Gastrocnemius medialis (tissue), 4 donors: ENCODE data around the gene CENPP. TPM values are rescaled to one million over a fixed set of nuclear protein-coding genes. Genes with fewer than 3 reads are reported as not detected.

Experiments used
- ATAC-seq, 2 donors: fragments of 150-250 bp; one replicate each; pipeline ENCODE4 v1.9.1; 2016
- DNase-seq, 2 donors: peaks; one replicate each; pipeline ENCODE4 v3.0.0-alpha.2; 2019
- H3K27ac ChIP-seq, 4 donors: fragments of 200-600 bp; sonication (generic); 1 replicate in 1 of 4; 2 replicates in 3 of 4; pipeline ENCODE4 v1.5.1; 2016 to 2018; ENCODE audit warnings: mild to moderate bottlenecking in 2 of 4, moderate library complexity in 1 of 4
- H3K27me3 ChIP-seq, 3 donors: fragments of 200-600 bp; sonication (generic) in 2 of 3; 1 replicate in 1 of 3; 2 replicates in 2 of 3; pipeline versions ENCODE4 v1.5.1 to v1.6.0; 2016 to 2019; ENCODE audit warnings: mild to moderate bottlenecking in 1 of 3, moderate library complexity in 1 of 3
- H3K36me3 ChIP-seq, 2 donors: fragments of 200-600 bp; sonication (generic) in 1 of 2; one replicate each; pipeline ENCODE4 v1.5.1; 2017 to 2018
- H3K4me1 ChIP-seq, 2 donors: fragments of 200-600 bp; sonication (generic) in 1 of 2; one replicate each; pipeline ENCODE4 v1.5.1; 2016 to 2017; ENCODE audit warnings: mild to moderate bottlenecking in 2 of 2
- H3K4me3 ChIP-seq, 4 donors: fragments of 200-600 bp; sonication (generic) in 3 of 4; 1 replicate in 1 of 4; 2 replicates in 3 of 4; pipeline ENCODE4 v1.5.1; 2016 to 2019; ENCODE audit warnings: mild to moderate bottlenecking in 2 of 4
- H3K9me3 ChIP-seq, 3 donors: fragments of 200-600 bp; sonication (generic) in 2 of 3; 1 replicate in 1 of 3; 2 replicates in 2 of 3; pipeline ENCODE4 v1.5.1; 2016 to 2019
- CTCF ChIP-seq, 5 experiments: fragments of 450-650 bp in 3 of 5; fragments of 200-600 bp in 2 of 5; sonication (generic) in 2 of 5; IDR thresholded peaks in 4 of 5; conservative IDR thresholded peaks in 1 of 5; 1 replicate in 4 of 5; 2 replicates in 1 of 5; pipeline ENCODE4 v1.5.1; 2016 to 2019; ENCODE audit warnings: antibody characterized with exemption in 5 of 5, mild to moderate bottlenecking in 3 of 5, moderate library complexity in 3 of 5
- POLR2A ChIP-seq, 2 donors: fragments of 450-650 bp; IDR thresholded peaks; one replicate each; pipeline ENCODE4 v1.6.1; 2017; ENCODE audit warnings: antibody characterized with exemption in 2 of 2, mild to moderate bottlenecking in 2 of 2, moderate library complexity in 2 of 2
- in situ Hi-C, 4 donors: fragments of 200-750 bp; cut with MboI; loops; one replicate each; pipeline versions ENCODE4 v1.15.0 to v1.8.0; 2017; ENCODE audit warnings: low sequenced_read_pairs in 4 of 4
- intact Hi-C: fragments of 100-400 bp; cut with DNase I; formaldehyde crosslinking; loops from one replicate; pipeline ENCODE4 v1.15.1; 2023; ENCODE audit warnings: low total_unique reads
- total RNA-seq, 4 donors: library from RNA; depleted of rRNA; stranded (reverse); fragments of >200 nt; gene quantifications; one replicate each; pipeline versions ENCODE4 v1.1.0 to v1.2.3, GENCODE V29; 2016

The CENPP gene
- total RNA-seq, 4 donors from 2014 or later: 1.8 to 11.5 (median 8.7) TPM

- H3K36me3 ChIP-seq: no peaks in the 10 kb centered on the region
- DNase-seq: no peak
- peak overlapping the region in 1 of 4 donors; percentile 45 for H3K27ac ChIP-seq
- H3K9me3 ChIP-seq: no peaks in the 10 kb centered on the region
- peaks cover 5 to 10% of the 10 kb centered on the region in 2 donors for H3K4me1 ChIP-seq
- H3K4me3 ChIP-seq: no peak overlapping the region
- in situ Hi-C loops (no loop called here), intact Hi-C loops (loop anchor here (10.0 kb wide), 1 partner anchor 94 kb away; no protein-coding TSS in a partner anchor)
- TF ChIP-seq CTCF (IDR thresholded peaks at IDR 0.05 in 4 of 5, conservative IDR thresholded peaks at IDR 0.05 in 1 of 5) (no peak), POLR2A (IDR thresholded peaks at IDR 0.05) (no peak)
- H3K27me3 ChIP-seq: no peaks in the 10 kb centered on the region
- no peak for ATAC-seq
Observed at GRCh38 chr9:92438900-92439526, 113.3 kb downstream of the CENPP start.

DNA sequence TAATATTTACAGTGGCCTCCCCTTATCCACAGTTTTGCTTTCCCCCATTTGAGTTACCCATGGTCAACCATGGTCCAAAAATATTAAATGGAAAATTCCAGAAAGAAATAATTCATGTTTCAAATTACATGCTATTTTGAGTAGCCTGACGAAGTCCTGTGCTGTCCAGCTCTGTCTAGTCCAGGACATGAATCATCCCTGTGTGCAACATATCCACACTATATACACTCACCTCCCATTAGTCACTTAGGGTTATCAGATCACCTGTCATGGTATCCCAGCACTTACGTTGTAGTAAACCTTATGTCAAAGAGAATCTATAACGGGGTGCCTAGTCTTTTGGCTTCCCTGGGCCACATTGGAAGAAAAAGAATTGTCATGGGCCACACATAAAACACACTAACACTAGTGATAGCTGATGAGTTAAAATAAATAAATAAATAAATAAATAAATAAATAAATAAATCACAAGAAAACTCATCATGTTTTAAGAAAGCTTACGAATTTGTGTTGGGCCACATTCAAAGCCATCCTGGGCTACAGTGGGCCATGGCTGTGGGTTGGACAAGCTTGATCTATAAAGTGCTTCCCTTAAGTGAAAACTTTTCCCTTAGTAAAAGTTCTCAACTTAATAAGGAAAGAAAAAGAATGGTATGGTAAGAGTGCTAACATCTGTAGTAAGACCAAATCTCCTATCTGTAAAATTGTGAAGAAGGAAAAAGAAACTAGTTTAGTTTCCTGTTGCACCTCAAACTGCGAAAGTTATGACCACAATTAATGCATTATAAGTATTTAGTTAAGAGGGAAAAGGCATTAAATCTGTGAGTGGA is 114.4 kb downstream of the CENPP start:
- ATAC-seq: peak; percentile 100
- intact Hi-C loops: loop anchor here (10.0 kb wide), 1 partner anchor 95 kb away; no protein-coding TSS in a partner anchor

GRCh38 chr9:92440751-92441046 is 114.9 kb downstream of the CENPP start:
- peak overlapping the region in 1 of 4 donors; percentile 34 for H3K27ac ChIP-seq
- TF ChIP-seq CTCF (IDR thresholded peaks at IDR 0.05 in 4 of 5, conservative IDR thresholded peaks at IDR 0.05 in 1 of 5) (no peak), POLR2A (IDR thresholded peaks at IDR 0.05) (no peak)
- ATAC-seq: no peak

More for the DNA sequence above, 114.4 kb downstream of the CENPP start:
- no peaks in the 10 kb centered on the region for H3K27me3 ChIP-seq
- H3K9me3 ChIP-seq: no peaks in the 10 kb centered on the region
- in situ Hi-C loops: no loop called here
- TF ChIP-seq POLR2A (IDR thresholded peaks at IDR 0.05) (no peak), CTCF (IDR thresholded peaks at IDR 0.05 in 4 of 5, conservative IDR thresholded peaks at IDR 0.05 in 1 of 5) (no peak)
- H3K4me1 ChIP-seq: peaks cover 5 to 10% of the 10 kb centered on the region in 2 donors
- peak overlapping the region in 2 of 4 donors; percentile 13 to 45 for H3K27ac ChIP-seq
- no peak overlapping the region for H3K4me3 ChIP-seq
- H3K36me3 ChIP-seq: no peaks in the 10 kb centered on the region
- peak; percentile 8 to 37 for DNase-seq

DNA sequence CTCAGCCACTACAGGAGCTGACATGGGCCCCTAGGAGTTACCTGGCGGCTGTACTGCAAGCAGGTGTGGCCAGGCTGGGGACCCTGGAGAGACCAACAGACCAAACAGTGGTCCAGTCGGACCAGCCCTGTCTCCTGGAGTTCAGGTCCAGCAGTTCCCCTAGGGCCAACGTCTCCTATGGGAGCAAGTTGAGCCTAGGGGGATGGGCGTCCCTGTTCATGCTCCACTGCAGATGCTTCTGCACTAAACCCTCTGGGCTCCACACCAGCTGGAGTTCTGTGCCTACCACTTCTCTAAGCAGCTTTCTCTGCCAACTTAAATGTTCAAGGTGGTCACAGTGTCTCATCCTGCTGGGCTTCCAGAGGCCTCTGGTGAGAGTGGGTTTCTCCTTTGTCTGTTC is 119.1 kb downstream of the CENPP start:
- DNase-seq: no peak
- Histone ChIP-seq H3K36me3 (no peaks in the 10 kb centered on the region), H3K4me3 (no peak overlapping the region), H3K27ac (no peak overlapping the region), H3K9me3 (no peaks in the 10 kb centered on the region), H3K4me1 (peaks cover 4 to 5% of the 10 kb centered on the region in 2 donors), H3K27me3 (no peaks in the 10 kb centered on the region)
- no peak for ATAC-seq
- intact Hi-C loops: no loop called here
- TF ChIP-seq CTCF (IDR thresholded peaks at IDR 0.05 in 4 of 5, conservative IDR thresholded peaks at IDR 0.05 in 1 of 5) (no peak), POLR2A (IDR thresholded peaks at IDR 0.05) (no peak)
- in situ Hi-C loops: no loop called here

More at GRCh38 chr9:92440751-92441046, 114.9 kb downstream of the CENPP start:
- Histone ChIP-seq H3K4me3 (no peak overlapping the region), H3K9me3 (no peaks in the 10 kb centered on the region), H3K4me1 (peaks cover 5 to 10% of the 10 kb centered on the region in 2 donors), H3K27me3 (no peaks in the 10 kb centered on the region), H3K36me3 (no peaks in the 10 kb centered on the region)
- intact Hi-C loops: no loop called here
- in situ Hi-C loops: no loop called here
- DNase-seq: no peak
